HG03432 (cell line): ENCODE measurements around the gene ITGA6.

ENCODE experiments used
- ATAC-seq: cut with Tn5 transposase; IDR thresholded peaks from one replicate; pipeline ENCODE4 v1.9.1; 2021; ENCODE audit warnings: mild to moderate bottlenecking, moderate library complexity; ENCODE audit not compliant: unreplicated experiment

ITGA6 gene

DNA sequence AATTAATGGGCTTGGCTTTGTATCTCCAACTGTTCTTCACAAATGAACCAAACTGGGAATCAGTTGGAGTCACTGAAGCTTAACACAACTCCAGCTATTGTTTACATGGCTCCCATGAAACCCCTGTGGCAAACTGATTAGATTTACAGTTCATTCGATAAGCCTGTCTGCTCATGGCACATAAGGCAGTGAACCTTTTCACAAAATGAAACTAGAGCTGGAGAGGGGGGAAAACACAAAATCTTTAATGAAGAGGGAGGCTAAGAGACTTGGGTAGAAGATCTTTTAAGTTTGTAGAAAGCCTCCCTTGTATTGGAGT lies 11.6 kb upstream of the ITGA6 start:
- no peak for ATAC-seq

DNA sequence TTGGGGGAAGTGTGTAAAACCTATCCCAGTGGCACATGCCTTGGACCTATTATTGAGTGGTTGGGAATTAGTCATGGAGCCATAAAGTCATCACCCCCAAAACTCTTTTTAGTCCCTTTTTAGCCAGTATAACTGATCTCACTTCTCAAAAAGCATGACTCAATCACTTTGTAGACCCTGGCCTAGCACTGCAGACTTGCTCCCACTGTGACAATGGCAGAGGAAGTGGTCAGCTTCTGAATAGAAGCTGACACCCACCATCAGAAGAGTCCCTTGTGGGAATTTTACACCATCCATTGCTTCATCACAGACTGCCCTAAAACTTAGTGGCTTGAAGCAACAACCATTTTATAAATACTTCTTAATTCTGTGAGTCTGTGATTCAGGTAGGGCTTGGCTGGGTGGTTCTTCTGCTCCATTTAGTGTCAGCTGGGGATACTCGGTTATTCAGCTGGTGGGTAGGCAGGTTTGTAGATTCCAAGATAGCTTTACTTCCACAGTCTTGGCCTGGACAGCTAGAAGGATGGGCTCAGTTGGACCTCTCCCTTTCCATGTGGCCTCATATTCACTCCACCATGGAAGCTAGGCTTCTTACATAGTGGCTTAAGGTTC lies 10.8 kb upstream of the ITGA6 start:
- no peak for ATAC-seq

DNA sequence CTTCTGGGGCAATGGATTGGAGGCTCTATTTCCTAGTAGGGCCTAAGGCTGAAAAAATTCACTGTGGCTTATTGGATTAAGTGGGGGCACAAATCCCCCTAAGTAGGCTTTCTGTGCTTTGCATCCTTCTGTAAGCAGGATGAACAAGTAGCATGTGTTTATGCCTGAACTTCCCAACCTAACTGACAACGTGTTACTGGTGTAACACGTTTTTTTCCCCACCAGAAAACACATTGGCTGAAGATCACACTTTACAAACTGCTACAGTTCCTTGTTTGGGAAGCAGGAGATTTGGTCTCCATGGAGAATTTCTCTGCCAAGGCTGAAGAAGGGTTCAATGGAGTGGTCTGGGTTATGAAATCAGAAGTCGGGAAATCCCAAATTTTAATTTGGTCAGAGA lies 7.2 kb upstream of the ITGA6 start:
- ATAC-seq, result no peak

DNA sequence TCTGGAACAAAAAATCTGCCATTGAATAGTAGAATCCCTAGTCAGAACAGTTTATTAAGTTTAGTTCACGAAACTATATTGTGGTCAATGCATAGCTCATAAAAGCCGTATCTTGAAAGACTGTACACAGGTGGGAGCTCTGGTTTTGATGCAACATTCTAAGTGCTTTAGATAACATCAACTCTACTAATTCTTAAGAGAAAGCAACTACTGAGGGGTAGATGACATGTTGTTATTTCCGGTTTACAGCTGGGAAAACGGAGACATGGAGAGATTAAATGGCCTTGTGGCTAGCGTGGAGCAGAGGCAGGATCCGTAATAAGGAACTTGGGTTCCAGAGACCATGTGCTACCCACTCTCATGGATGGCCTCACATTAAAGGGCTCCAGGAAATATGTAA lies 4.2 kb upstream of the ITGA6 start:
- ATAC-seq, result no peak

DNA sequence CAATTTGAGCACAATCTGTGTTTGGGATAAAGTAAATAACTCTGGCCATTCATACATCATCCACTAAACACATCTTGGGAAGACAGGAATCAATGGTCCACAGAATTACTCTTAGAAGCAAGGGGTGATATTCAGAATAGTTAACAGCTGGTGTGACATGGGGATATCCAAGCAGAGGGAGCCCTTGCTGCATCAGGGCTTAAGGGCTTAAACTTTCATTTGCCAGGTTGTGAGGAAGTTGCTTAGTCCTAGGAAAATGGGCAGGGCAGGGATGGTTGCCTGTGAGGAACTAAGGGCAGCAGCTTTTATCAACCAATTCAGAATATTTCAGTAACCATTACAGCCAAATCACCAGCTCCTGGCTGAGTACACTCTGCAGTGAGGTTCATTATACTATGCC lies 2.0 kb upstream of the ITGA6 start:
- no peak for ATAC-seq

DNA sequence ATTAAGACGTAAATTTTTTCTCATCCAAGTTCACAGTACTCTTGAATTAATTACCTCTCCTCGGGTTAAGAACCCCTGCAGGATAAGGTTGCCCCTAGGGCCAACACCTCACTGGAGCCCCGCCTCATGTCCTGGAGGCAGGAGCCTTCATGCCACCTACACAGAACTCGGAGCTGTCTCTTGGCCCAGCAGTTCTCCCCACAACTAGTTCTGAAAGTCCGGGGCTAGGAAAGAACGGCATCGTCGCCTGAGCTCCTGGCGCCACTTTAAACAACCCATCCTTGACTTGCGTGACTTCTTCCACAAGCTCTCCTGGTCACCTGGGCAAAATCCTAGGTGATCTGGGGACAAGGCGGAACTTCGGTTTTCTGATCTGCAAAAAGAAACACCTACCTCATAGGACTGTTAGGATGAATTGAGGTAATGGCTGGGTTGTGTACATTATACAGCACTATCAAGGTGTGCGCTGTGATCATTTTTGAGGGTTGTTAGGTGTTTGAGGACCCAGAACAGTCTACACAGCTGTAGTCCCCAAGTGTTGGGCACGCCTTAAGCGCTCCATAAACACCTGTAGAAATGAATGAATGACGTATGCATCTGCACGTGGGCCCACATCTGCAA lies 641 bp upstream of the ITGA6 start:
- no peak for ATAC-seq

- ATAC-seq, result no peak
These were observed 825 bp downstream of the ITGA6 start for GRCh38 chr2:172427990-172428831.

GRCh38 chr2:172428832-172429210 lies 1.4 kb downstream of the ITGA6 start:
- ATAC-seq, result no peak

DNA sequence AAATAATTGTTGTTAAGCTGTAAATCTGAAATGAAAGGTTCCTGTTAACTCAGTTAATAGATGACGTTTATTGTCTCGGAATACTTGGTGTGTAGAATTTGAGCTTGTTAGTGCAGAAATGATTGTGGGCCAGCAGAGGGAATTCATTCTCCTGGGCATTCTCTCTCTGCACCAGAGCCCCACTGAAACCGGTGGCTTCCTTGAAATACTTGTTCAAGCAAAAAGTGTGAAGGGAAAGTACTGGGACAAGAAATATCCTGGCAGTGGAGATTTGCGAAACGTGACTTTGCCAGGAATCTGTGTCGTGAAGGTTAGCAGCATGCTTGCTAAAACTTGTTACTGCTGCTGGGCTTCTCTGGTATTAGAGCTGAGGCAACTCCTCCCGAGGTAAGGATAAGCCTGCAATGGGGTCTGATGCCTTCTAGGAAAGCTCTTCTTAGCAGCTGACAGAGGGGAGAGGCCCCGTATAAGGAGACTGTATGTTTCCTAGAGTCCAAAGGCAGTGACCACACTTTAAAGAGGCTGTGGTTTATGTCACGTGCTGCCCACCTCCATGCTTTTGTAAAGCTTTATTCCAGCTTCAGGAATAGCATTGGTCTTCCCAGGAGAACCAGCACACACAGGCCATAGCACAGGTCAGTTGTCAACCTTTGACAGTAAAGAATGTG lies 2.0 kb downstream of the ITGA6 start:
- no peak for ATAC-seq

- no peak for ATAC-seq
These were observed 2.6 kb downstream of the ITGA6 start for GRCh38 chr2:172430027-172430426.

GRCh38 chr2:172430678-172431077 lies 3.3 kb downstream of the ITGA6 start:
- no peak for ATAC-seq

GRCh38 chr2:172431463-172431862 lies 4.1 kb downstream of the ITGA6 start:
- no peak for ATAC-seq

GRCh38 chr2:172431993-172432392 lies 4.6 kb downstream of the ITGA6 start:
- ATAC-seq, result no peak

- ATAC-seq, result no peak
These were observed 5.8 kb downstream of the ITGA6 start for GRCh38 chr2:172433144-172433543.

DNA sequence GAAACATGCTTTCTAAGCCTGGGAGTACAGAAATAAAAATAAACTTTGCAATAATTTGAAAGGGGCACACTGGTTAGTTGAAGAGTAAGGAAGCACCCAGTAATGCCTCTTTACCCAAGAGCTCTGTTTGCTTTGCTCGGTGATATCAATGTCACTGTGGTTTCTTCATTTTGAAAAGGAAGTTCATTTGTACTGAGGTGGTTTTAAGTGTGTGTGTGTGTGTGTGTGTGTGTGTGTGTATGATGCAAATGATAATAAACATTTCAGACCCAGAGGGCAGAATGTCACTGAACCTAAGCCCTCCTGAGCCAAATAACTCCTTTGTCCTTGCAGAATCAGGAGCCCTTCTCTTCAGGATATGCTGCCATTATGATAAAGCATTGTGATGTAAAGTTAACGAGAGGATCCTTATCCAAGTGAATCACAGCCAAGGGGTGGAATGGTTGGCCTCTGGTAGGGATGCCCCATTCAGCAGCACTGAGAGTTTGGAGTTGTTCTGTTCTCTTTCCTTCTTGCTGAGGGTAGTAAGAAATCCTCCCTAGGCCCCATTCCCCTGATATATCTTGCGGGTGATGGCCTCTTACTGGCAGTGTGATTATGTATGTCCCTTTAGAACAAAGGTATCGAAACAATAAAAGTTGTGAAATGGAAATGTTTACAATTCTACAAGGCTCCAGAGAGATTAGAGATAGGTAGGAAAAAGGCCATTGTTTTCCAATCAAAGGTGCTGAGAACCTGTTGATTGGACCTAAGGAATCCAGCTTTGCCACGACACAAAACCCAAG lies 7.6 kb downstream of the ITGA6 start:
- ATAC-seq, result no peak

- no peak for ATAC-seq
These were observed 8.2 kb downstream of the ITGA6 start for GRCh38 chr2:172435606-172435911.

GRCh38 chr2:172436889-172437288 lies 9.5 kb downstream of the ITGA6 start:
- no peak for ATAC-seq

- ATAC-seq, result peak; percentile 77
These were observed 10.3 kb downstream of the ITGA6 start for GRCh38 chr2:172437419-172438341.

DNA sequence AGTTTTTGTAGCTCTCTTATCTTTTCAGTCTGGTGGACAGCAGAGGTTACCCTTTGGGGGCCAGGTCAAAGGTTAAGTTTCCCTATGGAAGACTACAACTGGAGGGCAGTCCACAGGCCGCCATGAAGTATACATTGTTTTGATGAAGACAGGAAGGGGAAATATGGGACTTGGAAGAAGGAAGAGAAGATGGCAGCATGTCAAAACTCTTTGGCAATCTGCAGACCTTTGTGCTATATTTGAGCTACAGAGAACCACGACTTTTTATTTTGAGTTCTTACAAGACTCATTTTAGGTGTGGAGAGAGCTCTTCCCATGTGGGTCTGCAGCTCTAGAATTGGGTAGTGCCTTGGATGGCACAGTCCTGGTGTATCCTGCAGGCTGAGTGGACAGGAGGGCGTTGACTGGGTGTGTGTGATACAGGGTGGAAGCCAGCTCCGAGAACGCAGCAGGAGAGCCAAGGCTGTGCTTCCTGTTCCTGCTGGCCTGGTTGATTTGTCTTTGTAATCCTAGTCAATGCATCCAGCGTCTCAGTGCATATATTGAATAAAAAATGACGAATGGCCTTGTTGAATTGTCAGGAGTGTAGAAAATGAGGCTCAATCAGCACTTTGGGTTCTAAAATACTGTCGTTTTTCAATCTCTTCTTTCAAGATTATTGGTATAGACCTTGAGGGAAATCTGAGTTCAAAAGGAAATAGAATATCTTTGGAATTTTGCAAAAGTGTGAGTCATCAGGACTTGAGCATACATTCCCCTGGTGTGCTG lies 11.5 kb downstream of the ITGA6 start:
- ATAC-seq, result no peak

- no peak for ATAC-seq
These were observed 12.1 kb downstream of the ITGA6 start for GRCh38 chr2:172439509-172439860.
